Stimulated activated naive B cell treated with anti-CD40 and anti-IgM and Interleukin-4, amounts not matched to agents 10 μg/mL and 1 μg/mL and 100 μg/mL, for 72 hours (primary cell): ENCODE measurements around the gene RBL1.
A peak's percentile ranks its signal among the peaks of the same experiment; 100 is the strongest.
"Not testable (repeated sequence)": the region's sequence is repeated elsewhere in the genome, so short reads cannot be mapped to it uniquely, and the experiment has no call there.

Experiments used
- ATAC-seq, 2 donors: fragments of 150-1000 bp; cut with Tn5 transposase; replicated peaks; 2 replicates each; pipeline ENCODE4 v1.10.0; 2021; ENCODE audit warnings: moderate library complexity in 1 of 2
- DNase-seq: peaks from one replicate; pipeline ENCODE4 v3.0.0; 2021
- H3K27ac Mint-ChIP-seq: one replicate; pipeline ENCODE4 v1.8.0; 2022; ENCODE audit warnings: mild to moderate bottlenecking, mixed read lengths
- H3K27me3 Mint-ChIP-seq, 2 donors: one replicate each; pipeline ENCODE4 v1.8.0; 2022; ENCODE audit warnings: mixed read lengths in 2 of 2
- H3K36me3 Mint-ChIP-seq, 2 donors: one replicate each; pipeline ENCODE4 v1.8.0; 2022; ENCODE audit warnings: mixed read lengths in 2 of 2, mild to moderate bottlenecking in 1 of 2
- H3K4me1 Mint-ChIP-seq, 2 donors: one replicate each; pipeline ENCODE4 v1.8.0; 2022; ENCODE audit warnings: mixed read lengths in 2 of 2, mild to moderate bottlenecking in 1 of 2
- H3K4me3 Mint-ChIP-seq, 2 donors: one replicate each; pipeline ENCODE4 v1.8.0; 2022; ENCODE audit warnings: mild to moderate bottlenecking in 2 of 2, mixed read lengths in 2 of 2, moderate library complexity in 1 of 2
- H3K9me3 Mint-ChIP-seq, 2 donors: one replicate each; pipeline ENCODE4 v1.8.0; 2022; ENCODE audit warnings: mixed read lengths in 2 of 2, mild to moderate bottlenecking in 1 of 2

The RBL1 gene

GRCh38 chr20:37042986-37043972, 52.5 kb downstream of the RBL1 start:
- ATAC-seq (peak; percentile 81 to 85), DNase-seq (peak; percentile 46)
- H3K27ac Mint-ChIP-seq: peak overlapping the region; percentile 96
- no peaks in the 10 kb centered on the region for H3K27me3 Mint-ChIP-seq
- H3K4me3 Mint-ChIP-seq: peak overlapping the region; percentile 54 to 64
- peaks cover 9 to 34% of the 10 kb centered on the region in 2 donors for H3K4me1 Mint-ChIP-seq
- peaks cover 3 to 5% of the 10 kb centered on the region in 2 donors for H3K9me3 Mint-ChIP-seq
- H3K36me3 Mint-ChIP-seq: peaks cover 40 to 55% of the 10 kb centered on the region in 2 donors

GRCh38 chr20:37039366-37039765, 56.4 kb downstream of the RBL1 start:
- not testable (repeated sequence) for H3K4me3 Mint-ChIP-seq, H3K27me3 Mint-ChIP-seq, H3K27ac Mint-ChIP-seq, ATAC-seq, H3K9me3 Mint-ChIP-seq, DNase-seq
- peaks cover 31 to 47% of the 10 kb centered on the region in 2 donors for H3K36me3 Mint-ChIP-seq
- peaks cover 9 to 25% of the 10 kb centered on the region in 2 donors for H3K4me1 Mint-ChIP-seq

DNA sequence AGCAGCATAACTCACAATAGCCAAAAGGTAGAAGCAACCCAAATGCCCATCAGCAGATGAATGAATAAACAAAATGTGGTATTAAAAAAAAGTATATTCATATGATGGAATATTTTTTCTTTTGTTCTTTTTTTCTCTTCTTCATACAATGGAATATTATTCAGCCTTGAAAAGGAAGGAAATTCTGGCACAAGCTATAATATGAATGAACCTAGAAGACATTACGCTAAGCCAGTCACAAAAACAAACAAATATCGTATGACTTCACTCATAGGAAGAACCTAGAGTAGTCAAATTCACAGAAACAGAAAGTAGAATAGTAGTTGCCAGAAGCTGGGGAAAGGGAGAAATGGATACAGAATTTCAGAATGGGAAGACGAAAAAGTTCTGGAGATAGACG, 63.7 kb downstream of the RBL1 start:
- H3K4me1 Mint-ChIP-seq: no peaks in the 10 kb centered on the region
- H3K4me3 Mint-ChIP-seq: no peak overlapping the region
- ATAC-seq (no peak), DNase-seq (no peak)
- H3K27ac Mint-ChIP-seq: no peak overlapping the region
- H3K9me3 Mint-ChIP-seq: peaks cover 0 to 1% of the 10 kb centered on the region in 2 donors
- peaks cover 24 to 43% of the 10 kb centered on the region in 2 donors for H3K36me3 Mint-ChIP-seq
- H3K27me3 Mint-ChIP-seq: no peaks in the 10 kb centered on the region

GRCh38 chr20:37020636-37021035, 75.2 kb downstream of the RBL1 start:
- Mint-ChIP-seq H3K4me3 (no peak overlapping the region), H3K27me3 (no peaks in the 10 kb centered on the region), H3K36me3 (peaks cover 38 to 42% of the 10 kb centered on the region in 2 donors), H3K4me1 (peaks cover 0 to 5% of the 10 kb centered on the region in 2 donors), H3K9me3 (no peaks in the 10 kb centered on the region), H3K27ac (no peak overlapping the region)
- ATAC-seq (peak in 1 of 2 donors; percentile 72), DNase-seq (no peak)

GRCh38 chr20:37012631-37013030, 83.2 kb downstream of the RBL1 start:
- H3K4me1 Mint-ChIP-seq: peaks cover 13 to 19% of the 10 kb centered on the region in 2 donors
- H3K9me3 Mint-ChIP-seq, H3K4me3 Mint-ChIP-seq, DNase-seq, H3K27ac Mint-ChIP-seq, ATAC-seq, H3K27me3 Mint-ChIP-seq: not testable (repeated sequence)
- peaks cover 15 to 26% of the 10 kb centered on the region in 2 donors for H3K36me3 Mint-ChIP-seq

- not testable (repeated sequence) for H3K27me3 Mint-ChIP-seq, H3K9me3 Mint-ChIP-seq, H3K4me3 Mint-ChIP-seq, DNase-seq, ATAC-seq, H3K27ac Mint-ChIP-seq
- H3K36me3 Mint-ChIP-seq: peaks cover 12 to 19% of the 10 kb centered on the region in 2 donors
- peaks cover 13 to 22% of the 10 kb centered on the region in 2 donors for H3K4me1 Mint-ChIP-seq
These were observed 83.9 kb downstream of the RBL1 start for GRCh38 chr20:37011858-37012257.

GRCh38 chr20:37011147-37011546, 84.7 kb downstream of the RBL1 start:
- Mint-ChIP-seq H3K4me3 (no peak overlapping the region), H3K9me3 (no peaks in the 10 kb centered on the region), H3K4me1 (peaks cover 13 to 23% of the 10 kb centered on the region in 2 donors), H3K36me3 (peaks cover 7 to 14% of the 10 kb centered on the region in 2 donors), H3K27me3 (no peaks in the 10 kb centered on the region), H3K27ac (no peak overlapping the region)
- no peak for DNase-seq
- ATAC-seq: no peak

GRCh38 chr20:37007898-37008649, 87.7 kb downstream of the RBL1 start:
- DNase-seq: no peak
- peak overlapping the region; percentile 51 for H3K27ac Mint-ChIP-seq
- peaks cover 11 to 16% of the 10 kb centered on the region in 2 donors for H3K36me3 Mint-ChIP-seq
- peak; percentile 62 to 66 for ATAC-seq
- H3K4me3 Mint-ChIP-seq: no peak overlapping the region
- H3K27me3 Mint-ChIP-seq: no peaks in the 10 kb centered on the region
- H3K9me3 Mint-ChIP-seq: no peaks in the 10 kb centered on the region
- H3K4me1 Mint-ChIP-seq: peaks cover 18 to 36% of the 10 kb centered on the region in 2 donors

DNA sequence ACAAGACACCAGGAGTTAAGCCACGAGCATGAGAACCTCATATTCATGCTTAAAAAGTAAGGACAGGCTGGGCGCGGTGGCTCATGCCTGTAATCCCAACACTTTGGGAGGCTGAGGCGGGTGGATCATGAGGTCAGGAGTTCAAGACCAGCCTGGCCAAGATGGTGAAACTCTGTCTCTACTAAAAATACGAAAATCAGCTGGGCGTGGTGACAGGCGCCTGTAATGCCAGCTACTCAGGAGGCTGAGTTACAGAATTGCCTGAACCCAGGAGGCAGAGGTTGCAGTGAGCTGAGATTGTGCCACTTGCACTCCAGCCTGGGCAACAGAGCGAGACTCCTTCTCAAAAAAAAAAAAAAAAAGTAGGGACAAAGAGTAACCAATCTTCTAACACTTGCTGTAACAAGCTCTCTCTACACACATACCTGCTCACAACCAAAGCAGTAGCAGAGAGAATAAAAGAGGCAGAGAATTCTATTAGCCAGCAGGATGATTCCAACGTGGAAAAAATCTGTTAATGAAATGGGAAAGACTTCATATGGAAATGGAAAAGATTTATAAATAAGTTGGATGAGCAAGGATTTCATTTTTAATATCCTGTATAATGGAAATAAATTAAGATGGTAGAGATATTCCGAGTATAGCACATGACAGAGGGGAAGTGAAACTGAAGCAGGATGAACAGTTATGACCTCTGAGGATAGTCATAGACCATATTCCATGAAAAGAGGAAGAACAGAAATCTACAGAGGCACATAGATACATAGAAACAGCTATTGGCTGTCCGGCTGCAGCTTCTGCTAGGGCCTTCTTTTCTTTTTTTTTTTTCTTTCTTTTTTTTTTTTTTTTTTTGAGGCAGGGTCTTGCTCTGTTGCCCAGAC, 90.5 kb downstream of the RBL1 start:
- not testable (repeated sequence) for DNase-seq, H3K4me3 Mint-ChIP-seq, H3K27me3 Mint-ChIP-seq, H3K9me3 Mint-ChIP-seq
- peaks cover 13 to 17% of the 10 kb centered on the region in 2 donors for H3K36me3 Mint-ChIP-seq
- ATAC-seq: peak; percentile 97
- H3K4me1 Mint-ChIP-seq: peaks cover 18 to 36% of the 10 kb centered on the region in 2 donors
- H3K27ac Mint-ChIP-seq: peak overlapping the region; percentile 62

- peaks cover 15 to 17% of the 10 kb centered on the region in 2 donors for H3K36me3 Mint-ChIP-seq
- not testable (repeated sequence) for H3K4me3 Mint-ChIP-seq, ATAC-seq, H3K9me3 Mint-ChIP-seq, H3K27ac Mint-ChIP-seq, H3K27me3 Mint-ChIP-seq, DNase-seq
- peaks cover 5 to 14% of the 10 kb centered on the region in 2 donors for H3K4me1 Mint-ChIP-seq
These were observed 94.2 kb downstream of the RBL1 start for GRCh38 chr20:37001634-37002033.

- not testable (repeated sequence) for H3K27ac Mint-ChIP-seq, H3K4me1 Mint-ChIP-seq, H3K27me3 Mint-ChIP-seq, H3K9me3 Mint-ChIP-seq, H3K4me3 Mint-ChIP-seq, DNase-seq, ATAC-seq
- H3K36me3 Mint-ChIP-seq: peaks cover 24 to 31% of the 10 kb centered on the region in 2 donors
These were observed 95.6 kb downstream of the RBL1 start for GRCh38 chr20:37000171-37000570.

DNA sequence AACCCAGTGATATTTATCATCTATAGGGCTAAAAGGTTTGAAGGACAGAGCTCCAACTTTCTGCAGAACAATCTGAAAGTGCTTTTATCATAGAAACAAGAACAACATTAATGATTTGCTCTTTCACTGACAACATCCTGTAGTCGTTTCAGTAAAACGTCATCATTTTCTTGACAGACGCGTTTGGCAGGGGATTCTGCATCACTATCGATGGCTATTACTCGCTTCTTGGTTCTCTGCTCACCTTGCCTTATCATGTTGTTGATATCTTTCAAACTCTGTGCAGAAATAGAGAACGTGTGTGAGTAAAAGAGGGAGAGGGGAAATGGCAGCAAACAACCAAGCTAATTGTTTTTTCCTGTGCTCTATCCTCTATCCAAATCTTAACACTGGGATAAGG, 97.1 kb downstream of the RBL1 start:
- Mint-ChIP-seq H3K4me1 (peaks cover 0 to 2% of the 10 kb centered on the region in 2 donors), H3K36me3 (peaks cover 37 to 42% of the 10 kb centered on the region in 2 donors), H3K4me3 (no peak overlapping the region), H3K9me3 (peaks cover 0 to under 1% of the 10 kb centered on the region in 2 donors), H3K27ac (no peak overlapping the region), H3K27me3 (no peaks in the 10 kb centered on the region)
- ATAC-seq: no peak
- no peak for DNase-seq

DNA sequence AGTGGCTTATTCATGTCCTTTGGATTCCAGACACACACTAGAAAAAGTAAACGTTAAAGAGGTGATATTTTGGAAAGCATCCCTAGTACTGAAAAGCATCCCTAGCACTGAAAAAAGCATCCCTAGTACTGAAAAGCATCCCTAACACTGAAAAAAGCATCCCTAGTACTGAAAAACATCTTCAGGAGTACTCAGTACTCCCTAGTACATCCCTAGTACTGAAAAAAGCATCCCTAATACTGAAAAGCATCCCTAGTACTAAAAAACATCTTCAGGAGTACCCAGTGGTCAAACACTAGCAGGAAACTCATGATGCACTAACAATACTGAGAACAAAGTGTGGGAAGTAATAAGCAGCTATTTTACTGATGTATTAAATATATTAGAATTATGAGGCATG, 98.7 kb downstream of the RBL1 start:
- no peaks in the 10 kb centered on the region for H3K27me3 Mint-ChIP-seq
- no peak overlapping the region for H3K27ac Mint-ChIP-seq
- peaks cover 31 to 39% of the 10 kb centered on the region in 2 donors for H3K36me3 Mint-ChIP-seq
- no peak for ATAC-seq
- DNase-seq: no peak
- no peak overlapping the region for H3K4me3 Mint-ChIP-seq
- peaks cover 0 to 5% of the 10 kb centered on the region in 2 donors for H3K4me1 Mint-ChIP-seq
- peaks cover 7% of the 10 kb centered on the region in 2 donors for H3K9me3 Mint-ChIP-seq
